H9 (cell line): ENCODE measurements around the gene LLGL2. TPM values are rescaled to one million over a fixed set of nuclear protein-coding genes. Genes with fewer than 3 reads are reported as not detected.

Source experiments
- DNase-seq: peaks from one replicate; pipeline ENCODE4 v3.0.0-alpha.2; 2017
- H2AFZ ChIP-seq: one replicate; pipeline ENCODE4 v1.6.1; 2013; ENCODE audit warnings: mild to moderate bottlenecking, low read length, control low read depth, moderate library complexity
- H2AK5ac ChIP-seq: 2 replicates; pipeline ENCODE4 v1.6.1; 2013; ENCODE audit warnings: low read length, control low read depth, mixed read lengths; ENCODE audit not compliant: insufficient read length
- H2BK120ac ChIP-seq: one replicate; pipeline ENCODE4 v1.6.1; 2013; ENCODE audit warnings: low read depth, mild to moderate bottlenecking, low read length, control low read depth, inconsistent platforms; ENCODE audit not compliant: poor library complexity, severe bottlenecking
- H2BK12ac ChIP-seq: 2 replicates; pipeline ENCODE4 v1.6.1; 2013; ENCODE audit warnings: low read length, control low read depth, mixed read lengths, low read depth; ENCODE audit not compliant: insufficient read length
- H2BK15ac ChIP-seq: 2 replicates; pipeline ENCODE4 v1.6.1; 2013; ENCODE audit warnings: low read depth, low read length, control low read depth
- H2BK20ac ChIP-seq: one replicate; pipeline ENCODE4 v1.6.1; 2013; ENCODE audit warnings: low read depth, mild to moderate bottlenecking, low read length, control low read depth, inconsistent platforms; ENCODE audit not compliant: poor library complexity, severe bottlenecking
- H2BK5ac ChIP-seq: 2 replicates; pipeline ENCODE4 v1.6.1; 2013; ENCODE audit warnings: low read length, control low read depth, mixed read lengths; ENCODE audit not compliant: insufficient read length
- H3K14ac ChIP-seq: 2 replicates; pipeline ENCODE4 v1.6.1; 2013; ENCODE audit warnings: low read length, control low read depth; ENCODE audit not compliant: insufficient read depth
- H3K18ac ChIP-seq: 2 replicates; pipeline ENCODE4 v1.6.1; 2013; ENCODE audit warnings: low read depth, mild to moderate bottlenecking, mixed read lengths, low read length, control low read depth; ENCODE audit not compliant: insufficient read length
- H3K23ac ChIP-seq: 2 replicates; pipeline ENCODE4 v1.6.1; 2013; ENCODE audit warnings: low read length, control low read depth, mixed read lengths, low read depth; ENCODE audit not compliant: insufficient read length
- H3K23me2 ChIP-seq: 2 replicates; pipeline ENCODE4 v1.6.1; 2013; ENCODE audit warnings: low read depth, mild to moderate bottlenecking, mixed read lengths, low read length, control low read depth; ENCODE audit not compliant: insufficient read length, poor library complexity, severe bottlenecking
- H3K27ac ChIP-seq: 2 replicates; pipeline ENCODE4 v1.5.1; 2013; ENCODE audit warnings: low read length, control low read depth, mixed read lengths, low read depth; ENCODE audit not compliant: insufficient read length
- H3K27me3 ChIP-seq: 2 replicates; pipeline ENCODE4 v1.6.1; 2013; ENCODE audit warnings: low read length, control low read depth, inconsistent platforms; ENCODE audit not compliant: insufficient read depth
- H3K4ac ChIP-seq: 2 replicates; pipeline ENCODE4 v1.6.1; 2013; ENCODE audit warnings: low read depth, mild to moderate bottlenecking, control low read depth, inconsistent platforms, low read length, moderate library complexity
- H3K4me1 ChIP-seq: 2 replicates; pipeline ENCODE4 v1.6.1; 2013; ENCODE audit warnings: low read length, control low read depth, inconsistent platforms; ENCODE audit not compliant: insufficient read depth
- H3K4me2 ChIP-seq: 2 replicates; pipeline ENCODE4 v1.6.1; 2013; ENCODE audit warnings: low read length, control low read depth, mixed read lengths; ENCODE audit not compliant: insufficient read length, insufficient read depth
- H3K56ac ChIP-seq: 2 replicates; pipeline ENCODE4 v1.6.1; 2013; ENCODE audit warnings: low read depth, mild to moderate bottlenecking, mixed read lengths, low read length, control low read depth; ENCODE audit not compliant: insufficient read length
- H3K79me1 ChIP-seq: 2 replicates; pipeline ENCODE4 v1.6.1; 2013; ENCODE audit warnings: low read depth, mild to moderate bottlenecking, moderate library complexity, low read length, control low read depth, inconsistent platforms; ENCODE audit not compliant: insufficient read depth, poor library complexity, severe bottlenecking
- H3K79me2 ChIP-seq: 2 replicates; pipeline ENCODE4 v1.6.1; 2013; ENCODE audit warnings: low read length, control low read depth, inconsistent platforms; ENCODE audit not compliant: insufficient read depth
- H3K9ac ChIP-seq: 2 replicates; pipeline ENCODE4 v1.6.1; 2013; ENCODE audit warnings: low read length, control low read depth, mixed read lengths; ENCODE audit not compliant: insufficient read length; ENCODE audit errors: extremely low read depth
- H3K9me3 ChIP-seq: one replicate; pipeline ENCODE4 v1.6.1; 2013; ENCODE audit warnings: low read depth, low read length, inconsistent platforms; ENCODE audit not compliant: control insufficient read depth
- H3T11ph ChIP-seq: one replicate; pipeline ENCODE4 v1.6.1; 2013; ENCODE audit warnings: mild to moderate bottlenecking, low read length, control low read depth, inconsistent platforms
- H4K20me1 ChIP-seq: one replicate; pipeline ENCODE4 v1.6.1; 2013; ENCODE audit not compliant: control insufficient read depth, insufficient read length, insufficient read depth
- H4K5ac ChIP-seq: 2 replicates; pipeline ENCODE4 v1.6.1; 2013; ENCODE audit warnings: low read depth, mild to moderate bottlenecking, mixed read lengths, low read length, control low read depth; ENCODE audit not compliant: insufficient read length
- H4K8ac ChIP-seq: replicated peaks from 2 replicates; pipeline ENCODE4 v1.6.1; 2013; ENCODE audit warnings: low read length, control low read depth, mixed read lengths, low read depth; ENCODE audit not compliant: insufficient read length
- H4K91ac ChIP-seq: 2 replicates; pipeline ENCODE4 v1.6.1; 2013; ENCODE audit warnings: low read depth, mild to moderate bottlenecking, moderate library complexity, mixed read lengths, low read length, control low read depth; ENCODE audit not compliant: insufficient read length
- H3K27ac Mint-ChIP-seq, 3 experiments: 2 replicates in 2 of 3; 3 replicates in 1 of 3; pipeline ENCODE4 v1.8.0; 2020 to 2021; ENCODE audit warnings: mixed read lengths in 3 of 3, mild to moderate bottlenecking in 1 of 3, moderate library complexity in 1 of 3
- H3K27me3 Mint-ChIP-seq: 2 replicates; pipeline ENCODE4 v1.8.0; 2021; ENCODE audit warnings: low read depth, mild to moderate bottlenecking, moderate library complexity, mixed read lengths
- H3K36me3 Mint-ChIP-seq, 3 experiments: 2 replicates in 2 of 3; 3 replicates in 1 of 3; pipeline ENCODE4 v1.8.0; 2020 to 2021; ENCODE audit warnings: low read depth in 3 of 3, mixed read lengths in 3 of 3; ENCODE audit not compliant: insufficient read depth in 1 of 3
- H3K4me1 Mint-ChIP-seq, 2 experiments: 2 replicates each; pipeline ENCODE4 v1.8.0; 2020; ENCODE audit warnings: mixed read lengths in 2 of 2
- H3K4me3 Mint-ChIP-seq, 2 experiments: 2 replicates in 1 of 2; 3 replicates in 1 of 2; pipeline ENCODE4 v1.8.0; 2020 to 2021; ENCODE audit warnings: mild to moderate bottlenecking in 2 of 2, mixed read lengths in 2 of 2, moderate library complexity in 1 of 2
- H3K9me3 Mint-ChIP-seq, 2 experiments: 2 replicates in 1 of 2; 3 replicates in 1 of 2; pipeline ENCODE4 v1.8.0; 2020; ENCODE audit warnings: mild to moderate bottlenecking in 2 of 2, mixed read lengths in 2 of 2, moderate library complexity in 1 of 2
- CTCF ChIP-seq: fragments of 200-600 bp; sonication (generic); conservative IDR thresholded peaks from 3 replicates; pipeline ENCODE4 v1.8.0; 2021; ENCODE audit warnings: antibody characterized with exemption, mild to moderate bottlenecking
- WGBS: extraction: QIAGEN DNeasy Blood & Tissue Kit; methylation state at CpG from one replicate; pipeline ENCODE4 v1.1.7; 2013; ENCODE audit warnings: missing lambda C conversion rate, low lambda C conversion rate, mixed read lengths; ENCODE audit not compliant: insufficient read length; ENCODE audit errors: extremely low coverage; 5-methylcytosine and 5-hydroxymethylcytosine counted together
- total RNA-seq: library from RNA; stranded (reverse); gene quantifications from 2 replicates; pipeline ENCODE4 v1.2.1, GENCODE V29; 2021

The LLGL2 gene
- total RNA-seq, 1 experiment from 2014 or later, result 90.4 TPM

GRCh38 chr17:75590849-75591721 is 65.6 kb downstream of the LLGL2 start:
- Histone ChIP-seq H4K5ac (no peak overlapping the region), H3K4ac (no peak overlapping the region), H3K18ac (no peak overlapping the region), H4K20me1 (no peaks in the 10 kb centered on the region), H3K23ac (no peak overlapping the region), H4K8ac (no peak overlapping the region), H3K9me3 (no peaks in the 10 kb centered on the region), H3K27ac (no peak overlapping the region), H3K4me1 (0 out of 2 replicates have a peak, but pooled peaks cover 3% of the 10 kb centered on the region), H3K9ac (no peak overlapping the region), H3K79me1 (no peaks in the 10 kb centered on the region), H2BK5ac (no peak overlapping the region), H3K23me2 (peaks cover 13% of the 10 kb centered on the region), H2AK5ac (no peak overlapping the region), H3K56ac (no peak overlapping the region), H2AFZ (no peak overlapping the region), H3K4me2 (no peak overlapping the region), H2BK15ac (no peak overlapping the region), H3K27me3 (no peaks in the 10 kb centered on the region), H3T11ph (no peak overlapping the region), H3K79me2 (no peaks in the 10 kb centered on the region), H4K91ac (no peak overlapping the region), H2BK12ac (no peak overlapping the region), H2BK20ac (no peak overlapping the region), H3K14ac (no peak overlapping the region), H2BK120ac (no peak overlapping the region)
- H3K27me3 Mint-ChIP-seq, result peaks cover 2% of the 10 kb centered on the region; the same call in 1 of the 2 replicates
- no CpG with 5 or more reads among the region's 12 CpGs for WGBS
- H3K9me3 Mint-ChIP-seq, result peaks cover 0 to 3% of the 10 kb centered on the region in 2 experiments; a peak in 2 of 5 replicates
- DNase-seq, result peak; percentile 28
- TF ChIP-seq CTCF, result no peak
- peak overlapping the region in 1 of 3 experiments; percentile 27; a peak in 1 of 7 replicates for H3K27ac Mint-ChIP-seq
- peaks cover 4 to 5% of the 10 kb centered on the region in 2 experiments; a peak in 3 of 4 replicates for H3K4me1 Mint-ChIP-seq
- H3K36me3 Mint-ChIP-seq, result peaks cover 0 to under 1% (median 0%) of the 10 kb centered on the region in 3 experiments; a peak in 3 of 7 replicates
- H3K4me3 Mint-ChIP-seq, result peak overlapping the region; percentile 18 to 25; a peak in 3 of 5 replicates
